Neural cell (in vitro differentiated cells): Measurements from ENCODE around the gene CPM.

Source experiments
- EP300 ChIP-seq: fragments of 450-650 bp; conservative IDR thresholded peaks from 2 replicates; pipeline ENCODE4 v1.6.1; 2014; ENCODE audit warnings: antibody characterized with exemption, mild to moderate bottlenecking, moderate library complexity; ENCODE audit not compliant: poor library complexity, severe bottlenecking
- EZH2 ChIP-seq: fragments of 200-600, 300-800 bp; shearing (Covaris generic), sonication (generic); IDR thresholded peaks from 2 replicates; pipeline ENCODE4 v1.6.1; 2014; ENCODE audit warnings: antibody characterized with exemption, low read length, borderline replicate concordance, mild to moderate bottlenecking; ENCODE audit not compliant: insufficient read depth, poor library complexity, severe bottlenecking
- MXI1 ChIP-seq: fragments of 450-650 bp; conservative IDR thresholded peaks from 2 replicates; pipeline ENCODE4 v1.6.1; 2014; ENCODE audit warnings: antibody characterized with exemption, mild to moderate bottlenecking; ENCODE audit not compliant: poor library complexity, severe bottlenecking
- POLR2AphosphoS5 ChIP-seq: IDR thresholded peaks from 2 replicates; pipeline ENCODE4 v1.6.1; 2012
- RAD21 ChIP-seq: fragments of 450-650 bp; conservative IDR thresholded peaks from 2 replicates; pipeline ENCODE4 v1.6.1; 2014; ENCODE audit warnings: antibody characterized with exemption, mild to moderate bottlenecking, moderate library complexity
- SMC3 ChIP-seq: fragments of 450-650 bp; conservative IDR thresholded peaks from 2 replicates; pipeline ENCODE4 v1.6.1; 2014; ENCODE audit warnings: antibody characterized with exemption, mild to moderate bottlenecking, moderate library complexity; ENCODE audit not compliant: poor library complexity
- TAF1 ChIP-seq: IDR thresholded peaks from 2 replicates; pipeline ENCODE4 v1.6.1; 2012; ENCODE audit warnings: low read depth
- TF ChIP-seq, protein P1 (sequence below): fragments of 450-650 bp; IDR thresholded peaks from 2 replicates; pipeline ENCODE4 v1.5.1; 2014; ENCODE audit warnings: antibody characterized with exemption, mild to moderate bottlenecking, moderate library complexity; ENCODE audit not compliant: poor library complexity, severe bottlenecking
- TF ChIP-seq, protein P2 (sequence below): IDR thresholded peaks from 2 replicates; pipeline ENCODE4 v1.6.1; 2012; ENCODE audit warnings: borderline replicate concordance

DNA sequence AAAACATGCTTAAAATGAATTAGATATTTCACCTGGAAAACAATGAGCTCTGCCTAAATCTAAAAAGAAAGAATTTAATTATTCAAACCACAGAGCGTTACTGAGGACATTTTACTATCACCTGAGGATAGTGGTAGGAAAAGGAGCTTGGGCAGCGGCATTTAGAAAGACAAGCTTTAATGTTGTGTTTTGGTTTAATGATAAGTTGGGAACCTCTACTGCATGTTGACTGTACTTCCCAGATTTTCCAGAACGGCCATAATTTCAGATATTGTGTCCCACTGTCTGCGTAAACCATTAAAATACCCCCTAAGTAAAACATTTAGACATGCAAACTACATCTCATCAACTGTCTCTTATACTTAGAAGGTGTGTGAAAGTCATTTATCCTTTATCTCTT, 55.4 kb downstream of the CPM start:
- TF ChIP-seq, protein P1, sequence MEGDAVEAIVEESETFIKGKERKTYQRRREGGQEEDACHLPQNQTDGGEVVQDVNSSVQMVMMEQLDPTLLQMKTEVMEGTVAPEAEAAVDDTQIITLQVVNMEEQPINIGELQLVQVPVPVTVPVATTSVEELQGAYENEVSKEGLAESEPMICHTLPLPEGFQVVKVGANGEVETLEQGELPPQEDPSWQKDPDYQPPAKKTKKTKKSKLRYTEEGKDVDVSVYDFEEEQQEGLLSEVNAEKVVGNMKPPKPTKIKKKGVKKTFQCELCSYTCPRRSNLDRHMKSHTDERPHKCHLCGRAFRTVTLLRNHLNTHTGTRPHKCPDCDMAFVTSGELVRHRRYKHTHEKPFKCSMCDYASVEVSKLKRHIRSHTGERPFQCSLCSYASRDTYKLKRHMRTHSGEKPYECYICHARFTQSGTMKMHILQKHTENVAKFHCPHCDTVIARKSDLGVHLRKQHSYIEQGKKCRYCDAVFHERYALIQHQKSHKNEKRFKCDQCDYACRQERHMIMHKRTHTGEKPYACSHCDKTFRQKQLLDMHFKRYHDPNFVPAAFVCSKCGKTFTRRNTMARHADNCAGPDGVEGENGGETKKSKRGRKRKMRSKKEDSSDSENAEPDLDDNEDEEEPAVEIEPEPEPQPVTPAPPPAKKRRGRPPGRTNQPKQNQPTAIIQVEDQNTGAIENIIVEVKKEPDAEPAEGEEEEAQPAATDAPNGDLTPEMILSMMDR: no peak
- TF ChIP-seq SMC3: no peak
- TF ChIP-seq RAD21: no peak
- no peak for TF ChIP-seq TAF1
- no peak for TF ChIP-seq EZH2
- TF ChIP-seq, protein P2, sequence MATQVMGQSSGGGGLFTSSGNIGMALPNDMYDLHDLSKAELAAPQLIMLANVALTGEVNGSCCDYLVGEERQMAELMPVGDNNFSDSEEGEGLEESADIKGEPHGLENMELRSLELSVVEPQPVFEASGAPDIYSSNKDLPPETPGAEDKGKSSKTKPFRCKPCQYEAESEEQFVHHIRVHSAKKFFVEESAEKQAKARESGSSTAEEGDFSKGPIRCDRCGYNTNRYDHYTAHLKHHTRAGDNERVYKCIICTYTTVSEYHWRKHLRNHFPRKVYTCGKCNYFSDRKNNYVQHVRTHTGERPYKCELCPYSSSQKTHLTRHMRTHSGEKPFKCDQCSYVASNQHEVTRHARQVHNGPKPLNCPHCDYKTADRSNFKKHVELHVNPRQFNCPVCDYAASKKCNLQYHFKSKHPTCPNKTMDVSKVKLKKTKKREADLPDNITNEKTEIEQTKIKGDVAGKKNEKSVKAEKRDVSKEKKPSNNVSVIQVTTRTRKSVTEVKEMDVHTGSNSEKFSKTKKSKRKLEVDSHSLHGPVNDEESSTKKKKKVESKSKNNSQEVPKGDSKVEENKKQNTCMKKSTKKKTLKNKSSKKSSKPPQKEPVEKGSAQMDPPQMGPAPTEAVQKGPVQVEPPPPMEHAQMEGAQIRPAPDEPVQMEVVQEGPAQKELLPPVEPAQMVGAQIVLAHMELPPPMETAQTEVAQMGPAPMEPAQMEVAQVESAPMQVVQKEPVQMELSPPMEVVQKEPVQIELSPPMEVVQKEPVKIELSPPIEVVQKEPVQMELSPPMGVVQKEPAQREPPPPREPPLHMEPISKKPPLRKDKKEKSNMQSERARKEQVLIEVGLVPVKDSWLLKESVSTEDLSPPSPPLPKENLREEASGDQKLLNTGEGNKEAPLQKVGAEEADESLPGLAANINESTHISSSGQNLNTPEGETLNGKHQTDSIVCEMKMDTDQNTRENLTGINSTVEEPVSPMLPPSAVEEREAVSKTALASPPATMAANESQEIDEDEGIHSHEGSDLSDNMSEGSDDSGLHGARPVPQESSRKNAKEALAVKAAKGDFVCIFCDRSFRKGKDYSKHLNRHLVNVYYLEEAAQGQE: no peak
- TF ChIP-seq POLR2AphosphoS5: no peak
- TF ChIP-seq EP300: no peak
- no peak for TF ChIP-seq MXI1
